ENCODE measurements around the gene LHX5.

LHX5 gene

DNA sequence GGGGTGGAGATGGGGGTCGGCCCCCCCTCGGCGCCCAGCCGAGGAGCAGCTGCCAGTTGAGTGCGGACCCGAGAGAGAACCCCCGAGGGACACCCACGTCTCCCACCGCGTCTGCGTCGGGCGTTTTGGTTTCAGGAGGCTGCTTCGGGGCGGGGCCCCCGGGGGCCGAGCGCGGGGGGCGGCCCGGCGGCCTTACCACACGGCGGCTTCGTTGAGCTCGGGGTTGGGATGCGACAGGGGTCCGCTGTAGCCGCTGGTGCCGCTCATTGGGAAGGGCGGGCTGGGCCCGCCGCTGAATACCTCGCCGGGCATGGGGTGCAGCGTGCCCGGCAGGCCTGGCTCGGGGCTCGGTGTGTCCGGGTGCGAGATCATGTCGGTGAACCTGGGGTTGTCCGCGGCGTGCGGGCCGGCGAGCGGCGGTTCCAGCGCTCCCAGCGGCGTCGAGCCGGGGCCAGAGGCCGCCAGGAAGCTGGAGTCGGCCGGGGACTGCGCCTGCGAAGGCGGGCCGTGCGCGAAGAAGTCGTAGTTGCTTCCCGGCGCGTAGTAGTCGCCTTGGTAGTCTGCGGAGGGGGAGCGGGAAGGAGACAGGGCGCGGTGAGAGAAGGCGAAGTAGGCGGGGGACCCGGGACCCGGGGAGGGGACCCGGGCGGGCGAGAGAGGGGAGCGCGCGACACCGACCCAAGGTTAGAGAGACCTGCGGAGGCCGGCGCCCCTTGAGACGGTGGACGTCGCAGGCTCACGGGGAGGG lies 8.5 kb downstream of the LHX5 start:
- DNase-seq (ENCODE audit: insufficient read length) (no peak), FAIRE-seq (no peak)
- TF ChIP-seq TAF1 (IDR thresholded peaks at IDR 0.05; ENCODE audit: borderline replicate concordance, low read depth, low read length) (no peak), POLR2A (IDR thresholded peaks at IDR 0.05; ENCODE audit: low read depth, low read length) (no peak)

DNA sequence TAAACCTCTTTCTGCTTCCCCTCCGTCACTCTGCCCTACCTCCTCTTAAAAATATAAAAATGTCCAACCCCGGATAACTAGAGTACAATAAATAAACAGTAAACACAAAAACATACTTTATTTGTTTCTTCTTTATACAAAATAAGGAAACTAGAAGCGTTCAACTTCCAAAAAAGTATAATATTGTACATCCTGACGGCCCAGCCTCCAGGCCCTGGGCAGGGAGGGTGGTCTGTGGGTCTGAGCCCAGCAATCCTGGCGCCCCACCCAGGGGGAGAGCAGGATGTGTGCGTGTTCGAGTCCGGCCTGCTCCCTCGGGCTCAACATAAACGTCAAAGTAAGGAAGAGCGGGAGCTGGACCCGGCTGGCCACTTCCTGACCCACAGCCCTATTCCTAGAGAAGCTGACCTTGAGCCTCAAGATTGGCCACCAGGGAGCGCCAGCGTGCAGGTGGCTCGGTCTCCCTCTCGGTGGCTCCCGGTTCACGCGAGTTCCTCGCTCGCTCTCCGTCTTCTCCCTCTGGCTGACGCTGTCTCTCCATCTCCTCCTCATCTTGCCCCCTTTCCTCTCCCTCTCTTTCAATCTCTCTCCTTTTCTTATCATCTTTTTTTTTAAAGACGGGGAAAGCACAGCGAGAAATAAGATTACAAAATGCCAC lies 9.4 kb downstream of the LHX5 start:
- peak; percentile 72 for FAIRE-seq
- no peak for TF ChIP-seq POLR2A (IDR thresholded peaks at IDR 0.05; ENCODE audit: low read depth, low read length)
- TF ChIP-seq POLR2AphosphoS5 (IDR thresholded peaks at IDR 0.05; ENCODE audit: low read depth, low read length), result no peak
- TF ChIP-seq TAF1 (IDR thresholded peaks at IDR 0.05; ENCODE audit: borderline replicate concordance, low read depth, low read length), result no peak
- peak; percentile 67 for DNase-seq (ENCODE audit: insufficient read length)

DNA sequence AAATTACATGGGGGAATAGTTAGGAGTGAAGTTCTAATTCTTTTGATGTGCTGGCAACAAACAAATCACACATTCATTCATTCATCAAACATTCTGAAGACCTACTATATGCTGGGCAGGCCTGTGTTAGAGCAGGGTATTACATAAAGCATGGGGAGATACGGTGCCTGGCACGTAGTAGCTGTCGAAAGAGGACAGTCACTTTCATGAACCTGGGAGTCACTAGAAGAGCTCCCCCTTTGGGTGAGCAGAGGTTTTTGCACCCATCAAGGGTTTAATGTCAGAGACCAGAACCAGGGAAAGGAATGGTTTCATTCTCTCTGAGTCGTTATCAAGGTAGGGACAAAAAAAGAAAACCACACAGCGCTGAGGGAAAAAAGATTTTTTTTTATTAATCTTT lies 10.0 kb downstream of the LHX5 start:
- no peak for TF ChIP-seq POLR2AphosphoS5 (IDR thresholded peaks at IDR 0.05; ENCODE audit: low read depth, low read length)
- no peak for TF ChIP-seq TAF1 (IDR thresholded peaks at IDR 0.05; ENCODE audit: borderline replicate concordance, low read depth, low read length)
- no peak for TF ChIP-seq POLR2A (IDR thresholded peaks at IDR 0.05; ENCODE audit: low read depth, low read length)
- no peak for FAIRE-seq
- DNase-seq (ENCODE audit: insufficient read length), result no peak

DNA sequence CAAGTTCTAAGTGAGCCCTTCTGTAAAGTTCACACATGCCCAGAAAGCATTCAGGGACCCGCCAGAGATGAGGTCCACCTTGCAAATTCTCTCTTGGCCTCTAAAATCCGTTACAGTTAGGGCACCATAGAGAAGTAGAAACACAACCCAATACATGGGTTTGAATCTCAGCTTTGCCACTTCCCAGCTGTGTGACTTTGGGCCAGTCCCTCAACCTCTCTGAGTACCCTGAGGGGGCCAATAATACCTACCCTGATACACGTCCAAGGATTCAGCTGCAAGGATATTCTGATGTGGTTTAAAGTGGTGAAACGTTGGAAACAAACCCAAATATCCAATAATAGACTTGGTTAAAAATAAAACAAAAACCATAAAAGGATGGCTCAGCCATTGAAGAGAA lies 11.7 kb downstream of the LHX5 start:
- DNase-seq (ENCODE audit: insufficient read length), result no peak
- TF ChIP-seq TAF1 (IDR thresholded peaks at IDR 0.05; ENCODE audit: borderline replicate concordance, low read depth, low read length) (no peak), POLR2A (IDR thresholded peaks at IDR 0.05; ENCODE audit: low read depth, low read length) (no peak), POLR2AphosphoS5 (IDR thresholded peaks at IDR 0.05; ENCODE audit: low read depth, low read length) (no peak)
- FAIRE-seq, result no peak

DNA sequence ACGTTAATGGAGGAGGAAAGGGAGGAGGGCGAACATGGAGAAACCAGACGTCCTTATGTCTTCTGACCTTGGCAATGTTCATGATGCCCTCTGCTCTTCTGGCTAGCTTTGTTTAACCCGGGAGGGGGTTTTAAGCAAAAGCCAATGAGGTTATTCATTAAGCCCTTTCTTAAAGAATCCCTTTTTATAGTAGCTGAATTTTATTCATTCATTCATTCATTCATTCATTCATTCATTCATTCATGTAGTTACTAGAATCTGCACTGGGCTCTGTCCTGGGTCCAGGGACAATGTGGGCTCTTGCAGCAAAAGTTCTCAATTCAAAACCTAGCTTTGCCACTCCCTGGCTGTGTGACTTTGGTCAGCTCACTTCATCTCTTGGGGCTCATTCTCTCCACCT lies 14.0 kb downstream of the LHX5 start:
- FAIRE-seq, result no peak
- TF ChIP-seq TAF1 (IDR thresholded peaks at IDR 0.05; ENCODE audit: borderline replicate concordance, low read depth, low read length) (no peak), POLR2A (IDR thresholded peaks at IDR 0.05; ENCODE audit: low read depth, low read length) (no peak), POLR2AphosphoS5 (IDR thresholded peaks at IDR 0.05; ENCODE audit: low read depth, low read length) (no peak)
- DNase-seq (ENCODE audit: insufficient read length), result no peak

DNA sequence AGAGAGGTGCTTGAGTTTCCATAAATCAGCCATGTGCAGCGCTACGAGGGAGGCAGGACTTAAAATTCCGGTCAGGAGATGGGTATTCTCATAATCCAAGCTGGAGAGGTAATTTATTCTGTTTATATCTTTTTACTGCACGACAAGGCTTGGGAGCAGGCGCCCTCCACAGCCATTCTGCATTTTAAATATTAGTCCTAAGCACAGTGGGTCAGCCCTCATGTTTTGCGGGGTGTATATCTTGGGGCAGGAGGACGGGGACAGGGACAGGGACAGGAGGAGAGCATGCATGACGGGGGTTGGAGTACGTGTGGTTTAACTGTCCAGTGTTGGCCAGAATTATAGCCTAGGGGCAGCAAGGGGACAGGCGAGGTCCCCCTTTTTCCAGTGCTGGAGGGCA lies 14.5 kb downstream of the LHX5 start:
- FAIRE-seq (no peak), DNase-seq (ENCODE audit: insufficient read length) (no peak)
- TF ChIP-seq TAF1 (IDR thresholded peaks at IDR 0.05; ENCODE audit: borderline replicate concordance, low read depth, low read length) (no peak), POLR2A (IDR thresholded peaks at IDR 0.05; ENCODE audit: low read depth, low read length) (no peak), POLR2AphosphoS5 (IDR thresholded peaks at IDR 0.05; ENCODE audit: low read depth, low read length) (no peak)

DNA sequence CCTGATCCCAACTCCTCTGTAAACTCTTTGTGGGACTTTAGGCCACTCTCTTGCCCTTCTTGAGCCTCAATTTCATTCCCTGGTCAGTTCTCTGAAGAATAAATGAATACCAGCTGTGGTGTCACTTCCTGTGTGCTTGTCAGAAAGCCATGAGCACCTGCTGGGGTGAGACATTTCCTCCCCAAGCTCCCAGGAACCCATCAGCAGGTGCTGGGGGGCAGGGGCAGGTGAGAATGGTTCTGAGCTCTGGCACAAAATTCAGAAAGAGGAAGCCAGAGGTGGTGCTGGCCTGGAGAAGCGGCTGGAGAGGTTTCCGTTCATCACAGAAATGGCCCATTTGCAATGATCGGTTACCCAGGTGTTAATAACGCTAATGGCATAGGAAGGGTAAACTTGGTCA lies 14.9 kb downstream of the LHX5 start:
- no peak for TF ChIP-seq TAF1 (IDR thresholded peaks at IDR 0.05; ENCODE audit: borderline replicate concordance, low read depth, low read length)
- no peak for TF ChIP-seq POLR2A (IDR thresholded peaks at IDR 0.05; ENCODE audit: low read depth, low read length)
- no peak for TF ChIP-seq POLR2AphosphoS5 (IDR thresholded peaks at IDR 0.05; ENCODE audit: low read depth, low read length)
- no peak for FAIRE-seq
- no peak for DNase-seq (ENCODE audit: insufficient read length)

DNA sequence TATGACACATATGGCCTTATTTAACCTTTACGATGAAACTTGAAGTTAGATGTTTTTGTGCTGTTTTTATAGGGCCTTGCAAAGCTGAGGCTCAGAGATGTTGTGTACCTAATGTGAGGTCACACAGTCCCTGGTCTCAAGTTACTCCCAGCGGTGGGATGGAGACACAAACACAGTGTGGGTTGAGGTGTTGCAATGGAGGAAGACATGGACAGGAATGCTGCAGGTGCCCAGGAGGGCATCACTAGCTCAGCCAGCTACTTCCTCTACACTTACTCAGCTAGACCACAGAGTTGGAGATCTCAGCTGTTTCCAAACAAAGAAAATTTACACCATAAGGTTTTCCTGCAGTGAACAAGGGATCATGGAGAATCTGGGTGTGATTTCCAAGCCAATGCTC lies 15.5 kb downstream of the LHX5 start:
- no peak for DNase-seq (ENCODE audit: insufficient read length)
- FAIRE-seq, result no peak
- TF ChIP-seq POLR2A (IDR thresholded peaks at IDR 0.05; ENCODE audit: low read depth, low read length) (no peak), TAF1 (IDR thresholded peaks at IDR 0.05; ENCODE audit: borderline replicate concordance, low read depth, low read length) (no peak)

DNA sequence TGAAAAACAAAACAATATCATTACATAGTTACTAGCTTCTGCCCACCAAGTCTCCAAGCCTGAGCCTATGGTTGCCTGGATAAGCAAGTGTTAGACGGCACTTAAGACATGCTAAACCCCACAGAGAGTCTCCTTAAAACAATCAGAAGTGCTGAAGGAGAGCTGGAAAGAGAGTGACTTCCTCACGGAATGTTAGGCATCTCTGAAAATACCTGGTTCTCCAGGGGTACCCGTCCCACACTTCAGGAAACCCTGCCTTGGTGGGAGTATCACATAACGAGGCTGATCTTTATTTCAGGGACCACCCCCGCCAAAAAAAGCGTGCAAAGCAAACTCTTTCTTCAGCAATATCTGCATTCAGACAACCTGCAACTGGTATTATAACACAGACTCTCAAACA lies 18.3 kb downstream of the LHX5 start:
- FAIRE-seq (no peak), DNase-seq (ENCODE audit: insufficient read length) (no peak)
- no peak for TF ChIP-seq POLR2A (IDR thresholded peaks at IDR 0.05; ENCODE audit: low read depth, low read length)
- no peak for TF ChIP-seq TAF1 (IDR thresholded peaks at IDR 0.05; ENCODE audit: borderline replicate concordance, low read depth, low read length)
- TF ChIP-seq POLR2AphosphoS5 (IDR thresholded peaks at IDR 0.05; ENCODE audit: low read depth, low read length), result no peak

DNA sequence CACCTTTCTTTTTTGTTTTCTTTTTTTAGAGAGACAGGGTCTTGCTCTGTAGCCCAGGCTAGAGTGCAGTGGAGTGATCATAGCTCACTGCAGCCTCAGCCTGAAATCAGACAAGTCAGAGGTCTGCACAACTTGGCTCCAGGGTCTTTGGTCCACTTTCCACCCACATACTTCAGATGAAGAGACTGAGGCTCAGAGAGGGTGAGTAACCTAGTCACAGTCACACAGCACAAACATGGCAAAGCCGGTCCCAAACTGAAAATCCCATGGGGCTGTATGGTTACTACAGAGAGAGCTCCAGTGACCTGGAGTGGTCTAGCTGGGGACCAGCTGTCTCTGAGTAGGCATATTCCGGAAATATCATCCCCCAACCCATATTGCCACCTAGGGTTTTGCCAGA lies 19.2 kb downstream of the LHX5 start:
- TF ChIP-seq TAF1 (IDR thresholded peaks at IDR 0.05; ENCODE audit: borderline replicate concordance, low read depth, low read length) (no peak), POLR2AphosphoS5 (IDR thresholded peaks at IDR 0.05; ENCODE audit: low read depth, low read length) (no peak), POLR2A (IDR thresholded peaks at IDR 0.05; ENCODE audit: low read depth, low read length) (no peak)
- no peak for DNase-seq (ENCODE audit: insufficient read length)
- FAIRE-seq, result no peak

DNA sequence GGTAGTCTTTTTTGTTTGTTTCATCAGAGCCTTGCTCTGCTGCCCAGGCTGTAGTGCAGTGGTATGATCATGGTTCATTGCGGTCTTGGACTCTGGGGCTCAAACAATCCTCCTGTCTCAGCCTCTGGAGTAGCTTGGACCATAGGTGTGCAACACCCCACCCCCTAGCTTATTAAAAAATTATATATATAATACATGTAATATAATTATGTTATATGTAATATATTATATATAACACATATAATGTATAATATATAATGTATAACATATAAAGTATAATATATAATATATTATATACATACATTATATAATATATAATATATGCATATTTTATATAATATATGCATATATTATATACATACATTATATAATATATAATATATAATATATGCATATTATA lies 21.8 kb downstream of the LHX5 start:
- no peak for TF ChIP-seq POLR2A (IDR thresholded peaks at IDR 0.05; ENCODE audit: low read depth, low read length)
- no peak for TF ChIP-seq POLR2AphosphoS5 (IDR thresholded peaks at IDR 0.05; ENCODE audit: low read depth, low read length)
- no peak for TF ChIP-seq TAF1 (IDR thresholded peaks at IDR 0.05; ENCODE audit: borderline replicate concordance, low read depth, low read length)
- no peak for FAIRE-seq
- no peak for DNase-seq (ENCODE audit: insufficient read length)

DNA sequence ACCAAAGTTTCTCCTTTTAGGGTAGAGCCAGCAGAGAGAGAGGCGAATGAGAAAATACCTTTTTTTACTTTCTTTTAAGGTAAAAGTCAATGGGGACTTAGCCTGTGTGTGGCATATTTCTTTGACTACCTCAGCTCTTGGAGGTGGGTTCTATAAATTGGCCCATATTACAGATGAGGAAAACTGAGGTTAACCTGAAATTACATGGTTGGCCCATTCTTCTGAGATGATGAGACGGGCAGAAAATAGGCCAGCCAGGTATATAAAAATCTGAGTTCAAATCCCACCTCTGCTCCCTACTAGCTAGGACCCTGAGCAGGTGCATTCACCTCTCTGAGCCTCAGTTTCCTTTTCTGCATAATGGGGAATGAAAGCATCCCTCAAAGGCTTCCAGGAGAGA lies 22.4 kb downstream of the LHX5 start:
- FAIRE-seq (no peak), DNase-seq (ENCODE audit: insufficient read length) (no peak)
- TF ChIP-seq POLR2A (IDR thresholded peaks at IDR 0.05; ENCODE audit: low read depth, low read length) (no peak), POLR2AphosphoS5 (IDR thresholded peaks at IDR 0.05; ENCODE audit: low read depth, low read length) (no peak), TAF1 (IDR thresholded peaks at IDR 0.05; ENCODE audit: borderline replicate concordance, low read depth, low read length) (no peak)
